CD4-positive, alpha-beta T cell treated with Interleukin-6 for 4 hours (primary cell): ENCODE measurements around the gene SURF1.
A peak's percentile ranks its signal among the peaks of the same experiment; 100 is the strongest.
"Not testable (repeated sequence)": the region's sequence is repeated elsewhere in the genome, so short reads cannot be mapped to it uniquely, and the experiment has no call there.

ENCODE experiments used
- DNase-seq: peaks from one replicate; pipeline ENCODE4 v3.0.0-alpha.2; 2020; ENCODE audit warnings: mixed read lengths

The SURF1 gene

DNA sequence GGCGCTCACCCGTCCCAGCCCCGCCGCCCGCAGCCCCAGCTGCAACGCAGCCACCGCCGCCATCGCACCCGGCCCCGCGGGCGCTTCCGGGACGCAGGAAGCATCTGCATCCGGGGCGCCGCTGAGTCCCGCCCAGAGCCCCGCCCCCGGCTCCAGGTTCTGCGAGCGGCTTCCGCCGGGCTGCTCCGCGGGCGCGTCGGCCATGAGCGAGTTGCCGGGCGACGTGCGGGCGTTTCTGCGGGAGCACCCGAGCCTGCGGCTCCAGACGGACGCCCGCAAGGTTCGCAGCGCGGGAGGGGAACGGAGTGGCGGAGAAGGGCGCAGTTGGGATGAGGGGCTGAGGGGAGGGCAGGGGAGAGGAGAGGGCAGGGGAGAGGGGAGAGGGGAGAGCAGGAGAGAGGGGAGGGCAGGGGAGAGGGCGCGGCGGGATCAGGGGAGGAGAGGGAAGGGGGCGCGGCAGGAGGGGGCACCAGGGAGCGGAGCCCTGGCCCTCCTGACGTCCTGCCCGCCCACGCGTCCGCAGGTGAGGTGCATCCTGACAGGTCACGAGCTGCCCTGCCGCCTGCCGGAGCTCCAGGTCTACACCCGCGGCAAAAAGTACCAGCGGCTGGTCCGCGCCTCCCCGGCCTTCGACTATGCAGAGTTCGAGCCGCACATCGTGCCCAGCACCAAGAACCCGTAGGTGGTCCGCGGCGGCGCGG lies at the start of gene SURF1, which contains the start of gene SURF2:
Gene SURF1, minus strand, starts transcription at position 97 of the 701 bp plus-strand sequence. Its CDS starts 34 bp downstream, at position 63.
Gene SURF2, plus strand, starts transcription at position 160 of the 701 bp plus-strand sequence. Its CDS starts 43 bp downstream, at position 203.
- peak; percentile 94 for DNase-seq

GRCh38 chr9:133405508-133406438 lies 49.5 kb upstream of the SURF1 start:
- DNase-seq: no peak

- DNase-seq: no peak
Measured at GRCh38 chr9:133404454-133405002, 48.2 kb upstream of the SURF1 start.

GRCh38 chr9:133403766-133404453 lies 47.6 kb upstream of the SURF1 start:
- peak; percentile 75 for DNase-seq

DNA sequence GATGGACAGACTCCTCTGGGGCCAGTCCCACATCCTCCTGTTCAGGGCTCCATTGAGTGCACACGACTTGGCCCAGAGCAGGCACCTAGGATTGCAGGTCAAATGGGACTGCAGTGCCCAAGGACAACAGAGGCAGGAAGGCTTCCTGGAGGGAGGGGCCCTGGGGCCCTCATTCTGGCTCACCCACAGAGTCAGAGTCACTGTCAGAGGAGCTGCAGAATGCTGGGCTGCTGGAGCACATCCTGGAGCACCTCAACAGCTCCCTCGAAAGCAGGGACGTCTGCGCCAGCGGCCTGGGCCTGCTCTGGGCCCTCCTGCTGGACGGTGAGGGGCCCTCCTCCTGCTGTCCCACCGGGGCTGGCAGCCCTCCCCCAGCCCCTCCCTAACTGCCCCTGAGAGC lies 46.4 kb upstream of the SURF1 start:
- no peak for DNase-seq

GRCh38 chr9:133401588-133401987 lies 45.3 kb upstream of the SURF1 start:
- no peak for DNase-seq

- DNase-seq: no peak
Measured at GRCh38 chr9:133400292-133400691, 44.0 kb upstream of the SURF1 start.

DNA sequence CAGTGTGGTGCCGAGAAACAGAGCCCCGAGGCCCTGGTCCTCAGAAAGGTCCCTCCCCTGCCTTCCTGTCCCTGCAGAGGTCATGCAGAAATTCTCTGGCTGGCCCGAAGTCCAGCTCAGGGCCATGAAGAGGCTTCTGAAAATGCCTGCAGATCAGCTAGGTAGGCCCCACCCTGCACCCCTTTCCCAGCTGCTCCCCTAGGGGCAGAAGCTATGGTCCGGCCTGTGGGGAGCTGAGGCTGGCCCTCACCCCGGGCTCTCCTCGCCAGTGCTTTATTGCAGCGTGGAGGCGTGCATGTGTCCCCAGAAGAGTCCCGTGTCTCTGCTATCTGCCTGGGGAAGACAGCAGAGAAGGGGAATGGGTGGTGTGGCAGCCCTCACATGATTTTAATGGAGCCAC lies 41.6 kb upstream of the SURF1 start:
- DNase-seq: no peak

DNA sequence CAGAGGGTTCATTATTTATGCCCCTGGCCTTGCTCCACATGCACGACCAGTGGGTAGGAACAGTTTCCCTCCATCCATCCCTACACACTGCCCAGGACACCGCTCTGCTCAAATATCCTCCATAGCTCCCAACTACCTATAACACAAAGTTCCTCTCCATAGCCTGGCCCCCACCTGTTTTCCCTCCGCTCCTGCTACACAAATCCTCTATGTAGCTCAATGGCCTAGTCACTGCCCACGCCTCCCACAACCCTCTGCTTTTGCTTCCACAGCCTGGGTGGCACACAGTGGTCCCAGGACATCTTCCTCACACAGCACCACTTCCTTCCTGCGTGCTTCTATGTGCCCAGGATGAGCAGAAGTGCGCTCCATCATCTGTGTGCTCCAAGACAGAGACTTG lies 41.1 kb upstream of the SURF1 start:
- DNase-seq: no peak

GRCh38 chr9:133396952-133397351 lies 40.7 kb upstream of the SURF1 start:
- DNase-seq: peak; percentile 9

DNA sequence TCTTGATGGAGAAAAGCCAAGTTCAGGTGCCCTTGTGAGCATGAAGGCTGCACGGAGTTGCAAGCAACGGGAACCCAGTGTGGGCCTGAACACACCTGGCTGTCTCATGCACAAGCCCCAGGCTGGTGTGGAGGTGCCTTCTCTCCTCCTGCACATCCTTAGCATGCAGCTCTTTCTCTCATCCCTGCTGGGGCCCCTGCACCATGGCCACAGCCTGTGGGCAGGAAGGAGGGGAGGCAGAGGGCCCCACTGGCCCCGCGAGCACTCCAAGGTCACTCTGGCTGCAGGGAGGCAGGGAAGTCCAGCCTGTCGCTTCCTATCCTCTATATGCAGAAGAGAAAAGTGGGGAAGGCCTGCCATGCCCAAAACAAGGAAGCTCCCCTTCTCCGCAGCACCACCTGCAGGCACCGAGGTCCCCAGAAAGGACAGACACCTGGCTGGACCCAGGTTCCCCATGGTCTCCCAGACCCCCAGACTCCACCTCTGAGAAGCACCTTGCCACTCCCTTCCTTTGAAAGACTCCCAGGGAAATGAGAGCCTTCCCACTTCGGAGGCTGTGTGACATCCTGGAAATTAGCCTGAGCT lies 38.5 kb upstream of the SURF1 start:
- no peak for DNase-seq

DNA sequence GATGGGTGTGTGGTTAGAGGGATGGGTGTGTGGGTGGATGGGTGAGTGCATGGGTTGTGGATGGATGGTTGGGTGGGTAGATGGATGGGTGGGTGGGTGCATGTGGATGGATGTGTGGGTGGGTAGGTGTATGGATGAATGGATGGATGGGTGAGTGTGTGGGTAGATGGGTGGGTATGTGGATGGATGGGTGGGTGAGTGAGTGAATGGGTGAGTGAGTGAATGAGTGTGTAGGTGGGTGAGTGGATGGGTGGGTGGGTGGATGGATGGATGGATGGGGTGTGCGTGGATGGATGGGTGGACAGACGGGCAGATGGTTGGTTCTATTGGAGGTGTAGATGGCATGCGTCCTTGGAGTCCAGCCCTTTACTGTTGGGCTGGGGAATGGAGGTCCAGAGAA lies 37.1 kb upstream of the SURF1 start:
- DNase-seq: no peak

GRCh38 chr9:133392308-133392707 lies 36.0 kb upstream of the SURF1 start:
- DNase-seq: not testable (repeated sequence)

- not testable (repeated sequence) for DNase-seq
Measured at GRCh38 chr9:133391449-133391848, 35.2 kb upstream of the SURF1 start.

DNA sequence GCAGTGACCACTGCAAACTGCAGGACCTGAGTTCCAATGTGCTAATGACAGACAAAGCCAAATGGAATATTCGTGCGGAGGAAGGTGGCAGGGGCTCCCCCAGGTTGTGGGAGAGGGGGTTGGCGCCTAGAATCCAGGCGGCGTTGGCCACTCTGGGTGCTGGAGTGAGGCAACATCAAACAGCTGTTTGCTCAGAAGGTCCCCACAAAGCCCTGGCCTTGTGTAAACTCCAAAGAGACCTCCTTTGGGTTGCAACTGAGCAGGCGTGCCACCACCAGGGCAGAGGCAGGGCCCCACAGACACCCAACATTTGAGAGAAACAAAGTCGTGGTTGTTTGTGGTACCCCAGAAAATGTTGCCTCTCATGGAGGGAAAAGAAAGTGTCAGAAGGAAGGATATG lies 34.4 kb upstream of the SURF1 start:
- DNase-seq: no peak

DNA sequence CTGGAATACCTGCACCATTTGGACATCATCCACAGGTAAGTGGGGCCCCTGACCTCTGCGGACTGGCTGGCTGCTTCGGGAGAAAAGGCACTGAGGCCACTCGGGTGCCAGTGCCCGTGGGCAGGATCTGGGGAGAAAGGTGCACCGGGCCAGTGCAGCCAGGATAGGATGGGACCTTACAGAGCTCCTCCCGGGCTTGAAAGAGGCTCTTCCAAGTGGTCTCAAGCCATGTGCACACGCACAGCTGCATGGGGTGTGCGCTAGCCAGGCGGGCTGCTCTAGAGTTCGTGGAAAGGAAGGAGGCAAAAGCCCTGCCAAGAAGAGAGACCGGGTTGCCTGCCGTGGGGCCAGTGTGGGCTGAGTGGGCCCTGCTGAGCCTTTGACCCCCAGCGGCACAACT lies 33.3 kb upstream of the SURF1 start:
- no peak for DNase-seq

DNA sequence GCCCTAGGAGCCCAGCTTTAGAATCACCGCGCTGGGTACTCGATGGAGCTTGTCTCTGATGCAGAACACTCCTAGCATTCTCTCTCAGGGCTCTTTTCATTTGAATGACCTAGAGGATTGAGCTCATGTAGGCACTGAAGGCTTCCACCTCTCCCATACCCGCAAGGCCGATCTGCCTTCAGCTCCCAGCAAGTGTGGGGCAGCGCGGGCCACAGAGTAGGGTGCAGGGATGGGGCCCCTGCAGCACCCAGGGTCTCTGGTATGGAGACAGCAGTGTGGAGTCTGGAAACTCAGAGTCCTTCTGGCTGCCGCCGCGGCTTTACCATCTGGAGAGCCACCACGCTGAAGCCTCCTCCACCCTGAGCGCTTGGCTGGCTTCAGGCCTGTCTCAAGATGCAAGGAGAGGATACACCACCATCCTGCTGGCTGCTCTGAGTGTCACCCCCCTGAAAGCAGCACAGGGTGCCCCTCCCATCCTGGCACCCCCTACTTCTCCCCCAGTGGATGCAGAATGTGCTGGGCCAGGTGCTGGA lies 32.8 kb upstream of the SURF1 start:
- no peak for DNase-seq

DNA sequence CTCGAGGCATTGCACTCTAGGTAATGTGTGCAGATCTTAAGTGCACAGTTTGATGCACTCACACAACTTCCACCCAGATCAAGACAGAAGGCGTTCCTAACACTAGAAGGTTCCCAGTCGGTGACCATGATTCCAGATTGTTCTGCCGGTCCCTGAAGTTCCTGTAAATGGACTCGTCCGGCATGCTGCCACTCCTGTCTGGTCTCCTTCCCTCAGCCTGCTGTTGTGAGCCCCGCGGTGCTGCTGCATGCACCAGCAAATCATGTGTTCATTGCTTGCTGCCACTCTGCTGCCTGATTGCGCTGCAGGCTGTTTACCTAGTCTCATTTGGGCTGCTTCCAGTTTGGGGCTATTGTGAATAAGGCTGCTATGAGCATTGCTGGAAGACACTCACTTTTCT lies 31.4 kb upstream of the SURF1 start:
- no peak for DNase-seq

- no peak for DNase-seq
Measured at GRCh38 chr9:133386338-133386737, 30.1 kb upstream of the SURF1 start.

GRCh38 chr9:133385452-133385851 lies 29.2 kb upstream of the SURF1 start:
- DNase-seq: no peak

- DNase-seq: no peak
Measured at GRCh38 chr9:133384736-133385321, 28.5 kb upstream of the SURF1 start.

- no peak for DNase-seq
Measured at GRCh38 chr9:133383438-133383837, 27.2 kb upstream of the SURF1 start.
